HG02759 (cell line): Measurements from ENCODE around the gene COMMD7.
"Not testable (repeated sequence)": the region's sequence is repeated elsewhere in the genome, so short reads cannot be mapped to it uniquely, and the experiment has no call there.

Source experiments
- ATAC-seq: cut with Tn5 transposase; IDR thresholded peaks from one replicate; pipeline ENCODE4 v1.9.1; 2021; ENCODE audit warnings: mild to moderate bottlenecking, moderate library complexity; ENCODE audit not compliant: unreplicated experiment

COMMD7 gene

DNA sequence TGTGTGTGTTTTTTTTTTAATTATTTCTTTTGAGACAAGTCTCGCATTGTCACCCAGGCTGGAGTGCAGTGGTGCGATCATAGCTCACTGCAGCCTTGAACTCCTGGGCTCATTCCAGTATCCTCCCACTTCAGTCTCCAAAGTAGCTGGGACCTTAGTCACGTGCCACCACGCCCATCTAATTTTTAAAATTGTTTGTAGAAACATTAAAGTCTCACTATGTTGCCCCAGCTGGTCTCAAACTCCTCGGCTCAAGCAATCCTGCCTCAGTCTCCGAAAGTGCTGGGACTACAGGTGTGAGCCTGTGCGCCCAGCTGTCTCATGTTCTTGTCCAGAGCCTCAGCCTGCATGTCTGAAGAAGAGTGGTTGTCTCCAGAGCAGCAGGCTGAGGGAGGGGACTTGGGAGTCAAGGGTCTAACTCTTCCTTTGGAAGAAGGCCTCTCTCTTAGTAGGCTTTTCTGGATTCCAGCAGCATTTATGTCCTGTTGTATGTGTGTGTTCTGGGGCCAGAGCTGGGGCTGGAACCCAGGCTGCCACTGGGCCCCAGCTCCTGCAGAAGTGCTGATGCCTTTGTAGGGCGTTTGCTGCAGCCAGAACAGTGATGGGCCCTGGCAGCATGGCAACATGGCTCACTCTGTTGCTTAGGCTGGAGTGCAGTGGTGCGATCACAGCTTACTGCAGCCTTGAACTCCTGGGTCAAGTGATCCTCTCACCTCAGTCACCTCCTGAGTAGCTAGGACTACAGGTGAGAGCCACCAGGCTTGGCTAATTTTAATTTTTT, 24.3 kb upstream of the COMMD7 start:
- ATAC-seq, result no peak

DNA sequence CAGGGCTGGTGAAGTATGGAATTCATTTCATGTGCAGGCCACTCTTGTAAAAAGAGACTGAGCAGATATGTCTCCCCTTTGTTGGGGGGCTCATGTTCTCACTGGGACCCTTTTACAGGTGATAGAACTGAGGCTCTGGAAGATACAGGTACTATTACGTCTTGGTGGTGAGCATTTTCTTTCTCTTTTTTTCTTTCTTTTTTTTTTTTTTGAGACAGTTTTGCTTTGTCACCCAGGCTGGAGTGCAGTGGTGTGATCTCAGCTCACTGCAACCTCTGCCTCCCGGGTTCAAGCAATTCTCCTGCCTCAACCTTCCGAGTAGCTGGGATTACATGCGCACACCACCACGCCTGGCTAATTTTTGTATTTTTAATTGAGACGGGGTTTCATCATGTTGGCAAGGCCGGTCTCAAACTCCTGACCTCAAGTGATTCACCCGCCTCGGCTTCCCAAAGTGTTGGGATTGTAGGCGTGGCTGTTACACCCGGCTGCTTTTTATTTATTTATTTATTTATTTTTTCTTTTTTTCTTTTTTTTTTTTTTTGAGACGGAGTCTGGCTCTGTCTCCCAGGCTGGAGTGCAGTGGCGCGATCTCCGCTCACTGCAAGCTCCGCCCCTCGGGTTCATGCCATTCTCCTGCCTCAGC, 22.1 kb upstream of the COMMD7 start:
- not testable (repeated sequence) for ATAC-seq

DNA sequence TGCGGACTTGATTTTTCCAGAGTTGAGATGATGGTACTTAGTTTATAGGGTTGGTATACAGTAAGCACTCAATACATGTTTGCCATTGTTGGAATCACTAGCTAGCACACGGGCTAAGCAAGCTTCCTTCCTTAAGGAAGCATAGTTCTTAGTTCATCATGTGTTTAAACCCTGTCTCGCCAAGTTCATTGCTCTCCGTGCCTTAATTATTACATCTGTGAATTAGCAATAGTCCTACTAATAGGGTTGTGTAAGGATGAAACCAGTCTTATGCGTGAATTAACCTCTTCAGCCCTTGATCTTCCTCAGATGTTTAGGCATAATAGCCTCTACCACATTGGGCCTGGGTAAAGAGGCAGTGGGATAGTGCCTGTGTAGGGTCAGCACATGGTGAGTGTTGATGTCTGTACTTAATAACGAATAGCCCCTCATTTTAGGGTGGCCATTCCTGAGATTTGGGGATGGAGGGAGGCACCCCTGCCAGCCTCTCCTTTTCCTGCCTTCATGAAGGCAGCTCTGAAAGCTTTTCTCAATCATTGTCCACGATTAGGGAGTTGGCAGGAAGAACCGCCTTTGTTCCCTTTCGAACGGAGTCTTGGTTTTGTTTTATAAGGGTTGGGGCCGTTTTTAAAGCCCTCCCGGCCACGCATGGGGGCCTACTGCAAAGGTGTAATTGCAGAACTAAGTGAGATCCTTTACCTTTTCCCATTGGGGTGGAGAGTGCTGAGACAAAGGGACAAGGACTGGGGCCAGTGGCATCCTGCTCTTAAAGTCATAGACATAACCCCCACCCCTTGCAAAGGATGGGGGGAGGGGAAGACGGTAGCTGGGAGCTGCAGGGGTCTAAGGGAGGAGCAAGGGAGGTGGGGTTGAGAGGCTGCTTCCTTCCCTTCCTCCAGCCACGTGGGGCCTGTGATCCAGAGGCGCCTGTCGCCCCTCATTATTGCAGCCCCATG, 21.0 kb upstream of the COMMD7 start:
- ATAC-seq, result no peak

DNA sequence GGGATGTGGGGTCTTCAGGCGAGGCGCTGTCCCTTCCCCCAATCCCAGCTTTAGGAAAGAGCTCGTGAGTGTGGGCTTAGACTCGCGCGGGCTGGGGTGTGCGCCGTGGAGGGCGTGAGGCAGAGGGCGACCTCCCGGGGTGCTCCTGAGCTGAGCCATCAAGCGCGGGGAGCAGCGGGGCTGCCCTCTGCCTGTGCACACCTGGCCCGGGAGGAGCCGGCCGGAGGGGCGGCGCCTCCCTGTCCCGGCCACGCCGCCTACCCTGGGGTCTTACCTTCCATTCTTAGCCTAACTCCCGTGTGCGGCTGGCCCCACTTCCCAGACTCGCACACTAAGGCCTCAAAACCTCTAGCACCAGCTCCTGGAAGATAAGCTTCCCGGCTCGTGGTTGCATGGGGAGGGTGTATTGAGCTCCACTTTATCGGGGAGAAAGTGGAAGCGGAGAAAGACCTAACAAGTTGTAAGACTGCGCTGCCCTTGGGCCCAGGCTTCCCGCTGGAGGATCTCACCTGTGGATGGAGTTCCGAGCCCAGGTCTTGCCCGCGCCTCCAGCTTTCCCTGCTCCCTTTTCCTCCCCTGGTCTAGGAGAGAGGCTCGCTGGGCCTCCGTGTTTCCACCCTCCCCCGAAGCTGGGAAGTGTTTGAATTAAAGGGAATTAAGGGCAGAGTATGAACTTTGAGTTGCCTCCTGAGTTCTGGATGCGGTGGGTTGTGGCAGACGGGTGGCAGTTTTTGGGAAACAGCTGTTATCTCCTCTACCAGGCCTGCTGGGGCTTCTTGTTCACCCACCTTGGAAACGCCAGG, 20.1 kb upstream of the COMMD7 start:
- ATAC-seq, result no peak

GRCh38 chr20:32762754-32763201, 19.5 kb upstream of the COMMD7 start:
- peak; percentile 13 for ATAC-seq

DNA sequence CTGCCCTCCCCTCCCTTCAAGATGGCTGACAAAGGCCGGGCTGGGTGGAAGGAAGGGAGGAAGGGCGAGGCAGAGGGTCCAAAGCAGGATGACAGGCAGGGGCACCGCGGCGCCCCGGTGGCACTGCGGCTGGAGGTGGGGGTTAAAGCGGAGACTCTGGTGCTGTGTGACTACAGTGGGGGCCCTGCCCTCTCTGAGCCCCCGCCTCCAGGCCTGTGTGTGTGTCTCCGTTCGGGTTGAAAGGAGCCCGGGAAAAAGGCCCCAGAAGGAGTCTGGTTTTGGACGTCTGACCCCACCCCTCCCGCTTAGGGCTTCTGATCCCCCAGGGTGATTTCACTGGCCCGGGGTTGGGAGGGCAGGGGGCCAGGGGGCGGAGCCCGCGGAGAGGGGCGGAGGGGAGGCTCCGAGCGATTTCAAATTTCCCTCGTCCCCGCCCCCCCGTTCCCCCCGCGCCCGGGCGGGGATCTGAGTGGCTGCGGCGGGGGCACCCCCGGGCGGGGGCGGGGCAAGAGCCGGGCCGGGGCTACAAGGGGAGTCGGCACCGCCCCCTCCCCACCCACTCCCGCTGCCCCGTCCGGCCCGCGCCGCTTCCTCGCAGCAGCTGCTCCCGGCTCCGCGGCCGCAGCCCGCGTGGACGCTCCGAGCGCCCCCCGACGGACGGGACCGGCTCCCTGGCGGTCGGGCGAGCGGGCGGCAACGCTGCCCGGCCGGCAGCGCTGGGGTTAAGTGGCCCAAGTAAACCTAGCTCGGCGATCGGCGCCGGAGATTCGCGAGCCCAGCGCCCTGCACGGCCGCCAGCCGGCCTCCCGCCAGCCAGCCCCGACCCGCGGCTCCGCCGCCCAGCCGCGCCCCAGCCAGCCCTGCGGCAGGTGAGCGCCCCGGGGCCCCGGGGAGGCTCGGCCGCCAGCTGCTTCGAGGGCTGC, 18.8 kb upstream of the COMMD7 start, which contains the start of gene DNMT3B:
Gene DNMT3B (plus strand): TSS at position 555 of the 923 bp plus-strand sequence. CDS start 17,939 bp downstream, outside the sequence.
- ATAC-seq, result peak; percentile 74

GRCh38 chr20:32761417-32761830, 18.2 kb upstream of the COMMD7 start:
- ATAC-seq, result peak; percentile 2

GRCh38 chr20:32756156-32756555, 12.9 kb upstream of the COMMD7 start:
- no peak for ATAC-seq

GRCh38 chr20:32753731-32754130, 10.5 kb upstream of the COMMD7 start:
- no peak for ATAC-seq

DNA sequence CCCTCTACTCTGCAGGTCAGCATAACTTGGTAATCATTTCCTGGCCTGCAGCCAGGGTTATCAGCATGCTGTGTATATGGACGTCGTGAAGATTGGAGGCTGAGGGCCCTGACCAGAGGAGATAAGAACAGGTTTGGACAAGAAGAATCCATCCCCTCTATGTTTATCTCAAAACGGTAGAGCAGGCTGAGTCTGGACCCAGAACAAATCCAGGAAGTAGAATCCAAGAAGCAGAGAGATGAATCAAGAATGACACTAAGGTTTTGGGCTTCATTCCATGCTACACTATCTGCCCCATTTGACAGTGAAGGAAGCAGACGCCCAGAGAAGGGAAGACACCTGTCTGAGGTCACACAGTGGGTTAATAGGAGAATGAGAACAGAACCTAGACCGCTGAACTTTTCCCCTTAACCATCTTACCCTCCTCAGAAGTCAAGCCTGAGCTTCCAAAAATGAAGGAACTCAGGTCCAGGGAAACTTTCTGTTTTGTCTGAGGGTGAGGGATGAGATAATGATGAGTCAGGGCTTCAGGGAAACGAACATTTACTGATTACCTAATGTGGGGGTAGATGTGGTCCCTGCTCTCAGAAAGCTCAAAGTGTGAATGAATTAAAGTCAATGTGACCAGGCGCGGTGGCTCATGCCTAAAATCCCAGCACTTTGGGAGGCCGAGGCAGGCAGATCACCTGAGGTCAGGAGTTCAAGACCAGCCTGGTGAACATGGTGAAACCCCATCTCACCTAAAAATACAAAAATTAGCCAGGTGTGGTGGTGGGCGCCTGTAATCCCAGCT, 9.4 kb upstream of the COMMD7 start:
- no peak for ATAC-seq

DNA sequence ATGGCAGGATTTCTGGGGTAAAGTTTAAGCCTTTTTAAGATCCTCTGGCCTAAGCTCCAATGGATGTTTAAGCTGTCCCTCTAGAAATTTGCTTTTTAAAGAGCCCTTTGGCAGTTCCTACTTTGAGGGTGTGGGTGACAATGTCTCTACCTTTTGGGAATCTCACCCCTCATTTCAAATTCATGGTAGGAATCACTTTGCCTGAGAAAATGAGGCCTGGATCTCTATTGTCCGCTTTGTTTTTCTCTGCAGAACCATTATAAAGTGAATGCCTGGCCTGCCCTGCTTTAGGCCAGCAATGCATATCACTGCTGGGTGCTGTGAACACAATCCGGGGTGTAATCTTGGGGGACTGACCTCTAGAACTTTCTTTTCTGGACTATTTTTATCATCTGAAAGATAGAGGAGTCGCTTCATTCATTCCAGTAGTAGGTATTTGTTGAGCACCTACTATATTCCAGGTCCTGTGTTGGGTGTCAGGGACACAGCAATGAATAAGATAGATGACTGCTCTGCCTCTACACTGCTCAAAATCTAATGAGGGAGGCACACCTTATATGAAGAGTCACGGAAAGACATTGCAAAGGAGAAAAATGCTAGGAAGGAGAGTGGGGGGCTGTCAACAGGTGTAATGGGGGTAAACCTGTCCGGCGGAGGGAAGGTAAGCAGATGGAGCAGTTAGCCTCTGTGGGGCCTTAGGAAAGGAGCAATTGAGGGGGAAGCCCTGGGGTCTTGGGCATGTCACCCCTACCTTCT, 8.6 kb upstream of the COMMD7 start:
- no peak for ATAC-seq

- no peak for ATAC-seq
Observed at GRCh38 chr20:32751293-32751692, 8.0 kb upstream of the COMMD7 start.

DNA sequence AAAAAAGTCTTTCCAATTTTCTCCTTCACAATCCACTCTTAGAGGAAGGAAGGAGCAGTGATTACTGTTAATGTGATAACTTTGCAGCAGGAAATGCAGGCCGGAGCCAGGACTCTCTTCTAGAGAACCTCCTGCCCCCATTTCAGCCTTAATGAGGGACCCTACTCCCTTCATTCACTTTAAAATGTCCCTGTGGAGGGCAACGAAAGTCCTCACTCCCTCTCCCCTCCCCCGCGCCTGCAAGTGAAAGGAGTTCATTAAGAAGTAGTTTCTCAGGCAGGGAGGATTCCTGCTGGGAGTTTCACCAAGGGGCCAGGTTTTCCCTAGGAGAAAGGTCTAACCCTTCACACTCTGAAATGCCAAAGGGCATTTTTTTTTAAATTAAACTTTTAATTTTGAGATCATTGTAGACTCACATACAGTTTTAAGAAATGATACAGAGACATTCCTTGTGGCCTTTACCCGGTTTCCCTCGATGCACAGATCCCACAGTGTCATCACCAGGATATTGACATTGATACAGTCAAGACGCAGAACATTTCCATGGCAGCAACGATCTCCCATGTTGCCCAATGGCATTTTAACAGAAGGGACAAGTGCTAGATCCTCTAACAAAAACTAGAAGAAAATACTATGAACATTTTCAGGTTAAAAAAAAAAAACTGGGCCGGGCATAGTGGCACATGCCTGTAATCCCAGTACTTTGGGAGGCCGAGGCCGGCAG, 6.8 kb upstream of the COMMD7 start:
- no peak for ATAC-seq

DNA sequence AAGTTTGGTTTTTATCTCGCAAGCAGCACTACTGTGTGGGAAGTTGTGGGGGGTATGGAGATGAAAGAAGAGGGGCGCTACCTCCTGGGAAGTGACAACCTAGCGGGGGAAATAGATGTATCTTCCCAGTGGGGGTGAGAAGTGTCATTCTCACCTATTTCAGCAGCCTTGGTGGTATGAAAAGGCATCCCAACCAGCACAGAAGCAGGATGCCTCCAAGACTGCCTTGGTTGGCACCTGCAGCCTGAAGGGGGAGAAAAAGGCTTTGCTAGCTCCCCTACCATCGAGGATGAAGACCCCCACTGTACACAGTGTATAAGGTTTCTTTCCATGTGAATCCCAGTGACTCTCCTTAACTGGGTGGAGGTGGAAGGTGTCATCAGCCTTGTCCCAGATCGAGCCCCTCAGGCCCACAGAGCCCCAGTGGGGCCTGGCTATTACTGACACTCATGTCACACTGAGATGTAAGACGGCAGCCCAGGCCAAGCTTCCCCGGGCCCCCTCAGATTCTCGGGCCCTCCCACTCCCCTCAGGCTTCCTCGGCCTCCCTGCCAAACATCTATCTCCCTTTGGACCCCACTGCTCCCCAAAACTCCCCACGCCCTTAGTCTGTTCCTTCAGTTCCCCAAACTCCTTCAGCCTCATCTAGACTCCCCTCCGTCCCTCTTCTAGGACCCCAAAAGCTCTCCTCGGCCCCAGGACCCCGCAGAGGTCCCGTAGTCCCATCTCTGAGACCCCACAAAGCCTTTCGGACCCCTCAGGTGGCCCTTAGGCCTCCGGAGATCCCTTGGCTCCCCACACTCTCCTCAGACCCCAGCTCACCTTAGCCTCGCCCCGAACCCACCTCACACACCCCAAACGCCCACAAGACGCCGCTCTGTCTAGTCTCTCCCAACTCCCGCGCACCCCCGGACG, 688 bp downstream of the COMMD7 start:
- ATAC-seq, result no peak

DNA sequence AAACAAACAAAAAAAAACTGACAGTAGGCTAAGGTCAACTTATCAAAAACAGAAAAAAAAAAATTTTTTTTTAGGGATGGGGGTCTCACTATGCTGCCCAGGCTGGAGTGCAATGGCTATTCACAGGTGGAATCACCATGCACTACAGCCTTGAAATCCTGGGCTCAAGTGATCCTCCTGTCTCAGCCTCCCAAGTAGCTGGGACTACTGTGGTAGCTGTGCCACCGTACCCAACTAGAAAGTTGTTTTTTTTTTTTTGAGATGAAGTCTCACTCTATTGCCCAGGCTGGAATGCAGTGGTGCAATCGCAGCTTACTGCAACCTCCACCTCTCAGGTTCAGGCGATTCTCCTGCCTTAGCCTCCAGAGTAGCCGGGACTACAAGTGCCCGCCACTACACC, 2.1 kb downstream of the COMMD7 start:
- no peak for ATAC-seq
